ENCODE results near the gene LINC01488.

GRCh38 chr11:69450064-69450856 is 31.2 kb upstream of the LINC01488 start:
- TF ChIP-seq NR2F6 (IDR thresholded peaks at IDR 0.05) (no peak), NR2F6 (CRISPR knock-in tag; IDR thresholded peaks at IDR 0.05) (no peak), PHF8 (CRISPR knock-in tag; IDR thresholded peaks at IDR 0.05) (no peak), PBX3 (CRISPR knock-in tag; IDR thresholded peaks at IDR 0.05; ENCODE audit: borderline replicate concordance) (no peak), EZH2 (conservative IDR thresholded peaks at IDR 0.05; ENCODE audit: low read depth, low read length) (no peak), ZFP36L2 (CRISPR knock-in tag; IDR thresholded peaks at IDR 0.05) (no peak), AFF4 (CRISPR knock-in tag; IDR thresholded peaks at IDR 0.05) (no peak), POLR2AphosphoS5 (IDR thresholded peaks at IDR 0.05; ENCODE audit: low read depth, low read length) (no peak), GATAD2A (CRISPR knock-in tag; IDR thresholded peaks at IDR 0.05) (no peak)
- TF ChIP-seq, protein P1, sequence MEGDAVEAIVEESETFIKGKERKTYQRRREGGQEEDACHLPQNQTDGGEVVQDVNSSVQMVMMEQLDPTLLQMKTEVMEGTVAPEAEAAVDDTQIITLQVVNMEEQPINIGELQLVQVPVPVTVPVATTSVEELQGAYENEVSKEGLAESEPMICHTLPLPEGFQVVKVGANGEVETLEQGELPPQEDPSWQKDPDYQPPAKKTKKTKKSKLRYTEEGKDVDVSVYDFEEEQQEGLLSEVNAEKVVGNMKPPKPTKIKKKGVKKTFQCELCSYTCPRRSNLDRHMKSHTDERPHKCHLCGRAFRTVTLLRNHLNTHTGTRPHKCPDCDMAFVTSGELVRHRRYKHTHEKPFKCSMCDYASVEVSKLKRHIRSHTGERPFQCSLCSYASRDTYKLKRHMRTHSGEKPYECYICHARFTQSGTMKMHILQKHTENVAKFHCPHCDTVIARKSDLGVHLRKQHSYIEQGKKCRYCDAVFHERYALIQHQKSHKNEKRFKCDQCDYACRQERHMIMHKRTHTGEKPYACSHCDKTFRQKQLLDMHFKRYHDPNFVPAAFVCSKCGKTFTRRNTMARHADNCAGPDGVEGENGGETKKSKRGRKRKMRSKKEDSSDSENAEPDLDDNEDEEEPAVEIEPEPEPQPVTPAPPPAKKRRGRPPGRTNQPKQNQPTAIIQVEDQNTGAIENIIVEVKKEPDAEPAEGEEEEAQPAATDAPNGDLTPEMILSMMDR (CRISPR knock-in tag; IDR thresholded peaks at IDR 0.05): no peak
- TF ChIP-seq, protein P2, sequence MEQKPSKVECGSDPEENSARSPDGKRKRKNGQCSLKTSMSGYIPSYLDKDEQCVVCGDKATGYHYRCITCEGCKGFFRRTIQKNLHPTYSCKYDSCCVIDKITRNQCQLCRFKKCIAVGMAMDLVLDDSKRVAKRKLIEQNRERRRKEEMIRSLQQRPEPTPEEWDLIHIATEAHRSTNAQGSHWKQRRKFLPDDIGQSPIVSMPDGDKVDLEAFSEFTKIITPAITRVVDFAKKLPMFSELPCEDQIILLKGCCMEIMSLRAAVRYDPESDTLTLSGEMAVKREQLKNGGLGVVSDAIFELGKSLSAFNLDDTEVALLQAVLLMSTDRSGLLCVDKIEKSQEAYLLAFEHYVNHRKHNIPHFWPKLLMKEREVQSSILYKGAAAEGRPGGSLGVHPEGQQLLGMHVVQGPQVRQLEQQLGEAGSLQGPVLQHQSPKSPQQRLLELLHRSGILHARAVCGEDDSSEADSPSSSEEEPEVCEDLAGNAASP (CRISPR knock-in tag; IDR thresholded peaks at IDR 0.05; ENCODE audit: borderline replicate concordance): no peak
- TF ChIP-seq, protein P3, sequence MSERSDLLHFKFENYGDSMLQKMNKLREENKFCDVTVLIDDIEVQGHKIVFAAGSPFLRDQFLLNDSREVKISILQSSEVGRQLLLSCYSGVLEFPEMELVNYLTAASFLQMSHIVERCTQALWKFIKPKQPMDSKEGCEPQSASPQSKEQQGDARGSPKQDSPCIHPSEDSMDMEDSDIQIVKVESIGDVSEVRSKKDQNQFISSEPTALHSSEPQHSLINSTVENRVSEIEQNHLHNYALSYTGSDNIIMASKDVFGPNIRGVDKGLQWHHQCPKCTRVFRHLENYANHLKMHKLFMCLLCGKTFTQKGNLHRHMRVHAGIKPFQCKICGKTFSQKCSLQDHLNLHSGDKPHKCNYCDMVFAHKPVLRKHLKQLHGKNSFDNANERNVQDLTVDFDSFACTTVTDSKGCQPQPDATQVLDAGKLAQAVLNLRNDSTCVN (CRISPR knock-in tag; IDR thresholded peaks at IDR 0.05; ENCODE audit: borderline replicate concordance): no peak
